ENCODE data around the gene UBALD1.
"Not testable (repeated sequence)": the region's sequence is repeated elsewhere in the genome, so short reads cannot be mapped to it uniquely, and the experiment has no call there.

UBALD1 gene

DNA sequence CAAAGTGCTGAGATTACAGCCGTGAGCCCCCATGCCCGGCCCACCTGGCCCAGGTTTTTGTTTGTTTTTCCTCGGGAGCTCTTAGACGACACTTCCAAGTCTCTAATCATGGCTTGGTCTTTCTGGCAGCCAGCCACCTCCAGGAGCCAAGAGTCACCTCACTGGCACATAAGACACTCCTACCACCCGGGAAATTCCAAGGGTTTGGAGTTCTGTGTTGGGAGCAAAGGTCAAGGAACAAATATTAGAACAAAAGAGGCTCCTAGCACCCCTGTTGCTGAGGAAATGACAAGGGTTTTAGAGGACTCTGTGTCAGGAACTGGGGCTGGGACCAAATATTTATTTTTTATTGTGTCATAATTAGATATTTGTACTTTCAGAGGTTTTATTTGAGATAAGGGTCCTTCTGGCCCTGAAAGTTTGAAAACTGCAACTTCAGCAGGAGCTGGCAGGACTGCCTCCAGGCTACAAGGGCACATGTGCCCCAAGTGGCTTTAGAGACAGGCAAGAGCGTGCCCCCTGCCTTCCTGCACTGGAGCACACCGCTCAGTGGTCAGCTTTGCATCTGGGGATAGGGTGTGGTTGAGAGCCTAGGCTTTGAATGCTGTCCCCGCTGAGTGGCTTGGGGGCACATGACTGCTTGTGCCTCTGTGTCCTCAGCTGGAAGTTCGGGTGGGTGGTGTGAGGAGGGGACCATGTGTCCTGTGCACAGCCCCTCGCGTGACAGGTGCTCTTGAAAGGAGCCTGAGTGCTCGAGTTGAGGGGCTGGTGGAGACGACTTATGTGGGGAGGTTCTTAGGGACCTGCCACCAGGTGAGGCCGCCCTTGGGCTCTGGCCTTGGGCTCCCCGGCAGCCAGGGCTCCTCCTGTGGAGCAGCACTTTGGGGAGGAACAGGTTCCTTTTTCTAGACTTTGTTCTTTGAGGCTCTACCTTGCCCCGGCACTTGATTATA lies 39.6 kb upstream of the UBALD1 start:
- Histone ChIP-seq H3K36me3 (ENCODE audit: insufficient read depth, low read depth, low read length) (peaks cover 60% of the 10 kb centered on the region), H3K27me3 (ENCODE audit: insufficient read depth, low read length) (no peaks in the 10 kb centered on the region), H3K9me3 (ENCODE audit: insufficient read depth, low read depth, low read length) (no peaks in the 10 kb centered on the region), H3K4me1 (ENCODE audit: insufficient read depth, low read length) (no peaks in the 10 kb centered on the region), H3K9ac (ENCODE audit: low read depth, low read length) (no peak overlapping the region), H3K4me3 (ENCODE audit: low read length) (no peak overlapping the region), H3K27ac (ENCODE audit: low read length) (no peak overlapping the region)

DNA sequence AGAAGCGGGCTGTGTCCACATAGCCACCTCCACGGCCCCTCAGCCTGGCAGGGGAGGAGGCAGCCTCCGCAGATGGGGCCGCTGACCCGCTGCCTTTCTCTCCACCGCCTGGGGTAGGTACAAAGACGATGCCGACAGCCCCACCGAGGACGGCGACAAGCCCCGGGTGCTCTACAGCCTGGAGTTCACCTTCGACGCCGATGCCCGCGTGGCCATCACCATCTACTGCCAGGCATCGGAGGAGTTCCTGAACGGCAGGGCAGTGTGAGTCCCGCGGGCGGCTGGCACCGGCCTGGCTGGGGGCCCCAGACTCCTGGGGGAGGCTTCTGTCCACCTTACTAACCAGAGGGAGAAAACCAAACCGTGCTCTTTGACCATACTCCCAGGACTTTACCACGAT lies 37.9 kb upstream of the UBALD1 start:
- Histone ChIP-seq H3K27me3 (ENCODE audit: insufficient read depth, low read length) (no peaks in the 10 kb centered on the region), H3K9me3 (ENCODE audit: insufficient read depth, low read depth, low read length) (no peaks in the 10 kb centered on the region), H3K4me1 (ENCODE audit: insufficient read depth, low read length) (no peaks in the 10 kb centered on the region), H3K27ac (ENCODE audit: low read length) (no peak overlapping the region), H3K9ac (ENCODE audit: low read depth, low read length) (no peak overlapping the region), H3K4me3 (ENCODE audit: low read length) (no peak overlapping the region), H3K36me3 (ENCODE audit: insufficient read depth, low read depth, low read length) (peaks cover 56% of the 10 kb centered on the region)

DNA sequence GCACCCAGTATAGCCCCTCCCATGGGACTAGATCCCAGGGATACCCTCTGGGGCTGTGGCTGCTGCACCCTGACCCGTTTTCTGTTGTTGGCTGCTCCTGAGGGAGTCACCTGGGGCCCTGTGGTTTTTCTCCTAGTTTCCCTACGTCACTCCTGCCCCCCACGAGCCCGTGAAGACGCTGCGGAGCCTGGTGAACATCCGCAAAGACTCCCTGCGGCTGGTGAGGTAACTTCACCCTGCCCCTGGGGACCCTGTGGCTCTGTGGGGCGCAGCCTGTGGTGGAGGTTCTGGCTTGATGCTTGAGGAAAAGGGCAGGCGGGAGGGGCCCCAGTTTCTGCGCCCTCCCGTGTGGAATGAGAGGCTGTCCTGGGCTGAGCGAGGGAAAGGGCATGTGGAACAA lies 37.1 kb upstream of the UBALD1 start:
- H3K4me3 ChIP-seq (ENCODE audit: low read length) = no peak overlapping the region
- peaks cover 51% of the 10 kb centered on the region for H3K36me3 ChIP-seq (ENCODE audit: insufficient read depth, low read depth, low read length)
- H3K4me1 ChIP-seq (ENCODE audit: insufficient read depth, low read length) = no peaks in the 10 kb centered on the region
- no peak overlapping the region for H3K9ac ChIP-seq (ENCODE audit: low read depth, low read length)
- no peak overlapping the region for H3K27ac ChIP-seq (ENCODE audit: low read length)
- H3K27me3 ChIP-seq (ENCODE audit: insufficient read depth, low read length) = no peaks in the 10 kb centered on the region
- H3K9me3 ChIP-seq (ENCODE audit: insufficient read depth, low read depth, low read length) = no peaks in the 10 kb centered on the region

DNA sequence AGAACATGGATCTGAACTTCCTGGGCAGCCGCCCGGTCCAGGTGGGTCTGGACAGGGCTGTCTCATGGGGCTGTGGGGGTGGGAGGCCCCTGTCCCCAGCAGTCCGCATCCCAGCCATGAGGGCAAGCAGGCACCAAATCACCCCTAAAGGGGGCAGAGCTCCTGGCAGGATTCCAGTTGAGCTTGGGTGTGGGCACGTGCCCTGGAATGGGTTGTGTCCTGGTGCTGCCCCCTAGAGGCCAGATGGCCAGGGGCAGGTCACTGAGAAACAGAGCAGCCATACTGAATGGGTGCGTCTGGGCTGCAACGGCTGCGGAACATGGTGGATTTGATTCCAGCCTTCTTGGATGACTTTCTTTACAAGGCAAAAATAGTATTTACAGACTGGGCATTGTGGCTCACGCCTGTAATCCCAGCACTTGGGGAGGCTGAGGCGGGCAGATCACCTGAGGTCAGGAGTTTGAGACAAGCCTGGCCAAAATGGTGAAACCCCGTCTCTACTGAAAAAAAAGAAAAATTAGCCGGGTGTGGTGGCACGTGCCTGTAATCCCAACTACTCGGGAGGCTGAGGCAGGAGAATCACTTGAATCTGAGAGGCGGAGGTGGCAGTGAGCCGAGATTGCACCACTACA lies 35.9 kb upstream of the UBALD1 start:
- H3K4me1 ChIP-seq (ENCODE audit: insufficient read depth, low read length); H3K27ac ChIP-seq (ENCODE audit: low read length); H3K9ac ChIP-seq (ENCODE audit: low read depth, low read length); H3K27me3 ChIP-seq (ENCODE audit: insufficient read depth, low read length); H3K4me3 ChIP-seq (ENCODE audit: low read length); H3K9me3 ChIP-seq (ENCODE audit: insufficient read depth, low read depth, low read length): not testable (repeated sequence)
- H3K36me3 ChIP-seq (ENCODE audit: insufficient read depth, low read depth, low read length) = peaks cover 43% of the 10 kb centered on the region

DNA sequence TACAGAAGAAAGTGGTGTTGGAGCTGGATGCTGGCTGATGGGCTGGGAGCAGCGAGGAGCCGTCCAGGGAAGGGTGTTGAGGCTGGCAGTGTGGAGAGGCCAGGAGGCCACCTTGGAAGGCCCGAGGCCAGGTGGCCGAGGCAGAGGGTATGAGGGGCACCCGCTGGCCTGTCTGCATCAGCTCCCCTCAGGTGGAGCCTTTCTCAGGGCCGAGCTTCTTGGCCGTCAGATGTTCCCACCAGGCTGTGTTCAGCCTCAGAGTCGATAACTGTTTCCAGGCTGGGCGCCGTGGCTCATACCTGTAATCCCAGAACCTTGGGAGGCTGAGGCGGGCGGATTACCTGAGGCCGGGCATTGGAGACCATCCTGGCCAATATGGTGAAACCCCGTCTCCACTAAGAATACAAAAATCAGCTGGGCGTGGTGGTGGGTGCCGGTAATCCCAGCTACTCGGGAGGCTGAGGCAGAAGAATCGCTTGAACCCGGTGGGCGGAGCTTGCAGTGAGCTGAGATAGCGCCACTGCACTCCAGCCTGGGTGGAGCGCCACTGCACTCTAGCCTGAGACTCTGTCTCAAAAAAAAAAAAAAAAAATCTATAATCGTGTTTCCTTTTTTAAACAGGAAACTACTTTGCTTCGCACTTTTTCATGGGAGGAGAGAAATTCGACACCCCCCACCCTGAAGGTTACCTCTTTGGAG lies 35.2 kb upstream of the UBALD1 start:
- Histone ChIP-seq H3K4me1 (ENCODE audit: insufficient read depth, low read length) (no peaks in the 10 kb centered on the region), H3K27ac (ENCODE audit: low read length) (no peak overlapping the region), H3K36me3 (ENCODE audit: insufficient read depth, low read depth, low read length) (peaks cover 37% of the 10 kb centered on the region), H3K9ac (ENCODE audit: low read depth, low read length) (no peak overlapping the region), H3K9me3 (ENCODE audit: insufficient read depth, low read depth, low read length) (no peaks in the 10 kb centered on the region), H3K4me3 (ENCODE audit: low read length) (no peak overlapping the region), H3K27me3 (ENCODE audit: insufficient read depth, low read length) (no peaks in the 10 kb centered on the region)

DNA sequence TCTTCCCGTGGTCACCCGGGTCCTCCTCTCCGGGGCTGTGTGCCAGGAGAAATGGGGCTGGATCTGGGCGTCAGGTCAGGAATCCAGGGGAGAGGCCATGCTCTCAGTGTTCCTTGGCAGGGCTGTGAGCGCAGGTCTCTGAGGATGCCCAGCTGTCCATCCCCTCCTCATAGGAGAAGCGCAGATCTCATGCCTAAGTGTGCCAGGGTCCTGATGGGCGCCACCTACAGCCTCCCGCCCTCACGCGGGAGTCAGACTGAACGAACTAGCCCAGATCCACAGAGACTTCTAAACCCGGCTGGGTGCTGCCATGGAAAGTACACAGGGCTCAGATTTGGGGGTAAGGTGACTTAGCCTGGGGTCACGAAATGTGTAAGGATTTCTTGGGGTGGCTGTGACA lies 34.2 kb upstream of the UBALD1 start:
- Histone ChIP-seq H3K9ac (ENCODE audit: low read depth, low read length) (no peak overlapping the region), H3K4me1 (ENCODE audit: insufficient read depth, low read length) (no peaks in the 10 kb centered on the region), H3K27me3 (ENCODE audit: insufficient read depth, low read length) (no peaks in the 10 kb centered on the region), H3K36me3 (ENCODE audit: insufficient read depth, low read depth, low read length) (peaks cover 27% of the 10 kb centered on the region), H3K9me3 (ENCODE audit: insufficient read depth, low read depth, low read length) (no peaks in the 10 kb centered on the region), H3K27ac (ENCODE audit: low read length) (no peak overlapping the region), H3K4me3 (ENCODE audit: low read length) (no peak overlapping the region)

DNA sequence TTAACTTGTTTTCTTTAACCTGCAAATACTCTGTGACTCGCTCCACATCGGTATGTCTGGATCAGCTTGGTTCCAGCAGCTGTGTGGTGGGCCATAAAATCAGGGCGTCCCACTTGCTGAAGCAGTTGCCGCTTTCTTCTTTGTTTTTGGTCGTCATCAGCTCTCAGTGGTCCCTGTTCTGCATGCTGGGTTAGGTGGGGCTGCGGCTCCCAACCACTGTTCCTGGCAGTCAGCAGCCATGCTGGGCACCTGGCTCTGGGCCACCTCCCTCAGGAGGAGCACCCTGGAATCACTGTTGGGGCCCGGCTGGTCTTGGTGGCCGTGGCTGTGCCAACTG lies 32.9 kb upstream of the UBALD1 start:
- Histone ChIP-seq H3K4me1 (ENCODE audit: insufficient read depth, low read length) (no peaks in the 10 kb centered on the region), H3K9me3 (ENCODE audit: insufficient read depth, low read depth, low read length) (no peaks in the 10 kb centered on the region), H3K4me3 (ENCODE audit: low read length) (no peak overlapping the region), H3K27me3 (ENCODE audit: insufficient read depth, low read length) (no peaks in the 10 kb centered on the region), H3K36me3 (ENCODE audit: insufficient read depth, low read depth, low read length) (peaks cover 20% of the 10 kb centered on the region; the same call in 1 of the 2 replicates), H3K27ac (ENCODE audit: low read length) (no peak overlapping the region), H3K9ac (ENCODE audit: low read depth, low read length) (no peak overlapping the region)

DNA sequence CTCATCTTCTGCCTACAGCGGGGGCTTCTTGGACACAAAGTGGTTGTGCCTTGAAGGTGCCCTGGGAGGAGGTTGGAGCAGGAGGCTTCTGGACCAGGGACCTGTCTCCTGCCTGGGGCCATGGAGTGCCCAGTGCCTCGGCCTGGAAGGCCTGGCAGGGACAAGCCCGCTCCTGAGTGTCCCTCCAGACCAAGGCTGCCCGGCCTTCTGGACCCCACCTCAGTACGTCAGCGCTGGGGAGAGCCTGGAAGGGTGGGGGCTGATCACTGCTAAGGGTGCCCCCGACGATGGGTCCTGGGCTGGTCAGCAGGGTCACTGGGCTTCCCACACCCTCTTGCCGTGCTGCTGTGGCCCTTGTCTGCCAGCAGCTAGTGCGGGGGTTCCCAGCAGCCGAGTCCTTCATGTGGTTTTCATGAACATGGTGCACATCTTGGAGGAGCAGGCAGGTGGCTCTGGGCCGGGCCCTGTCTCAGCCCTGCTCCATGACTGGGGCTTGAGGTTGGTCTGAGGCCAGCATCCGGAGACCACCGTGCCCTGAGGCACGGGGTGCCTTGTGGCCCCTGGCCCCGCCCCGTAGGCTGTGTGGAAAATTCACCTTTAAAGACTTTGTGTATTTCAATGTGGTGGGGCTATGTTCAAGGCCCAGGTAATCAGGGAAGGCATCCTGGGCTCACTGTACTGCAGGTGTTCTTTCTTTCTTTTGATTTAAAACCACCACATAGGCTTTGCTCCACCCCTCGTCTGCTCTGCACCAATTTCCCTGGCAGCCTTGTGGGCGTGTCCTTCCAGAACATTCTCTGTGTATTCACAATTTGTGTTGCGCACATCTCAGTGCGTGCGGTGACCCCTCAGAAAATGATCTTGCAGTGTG lies 32.3 kb upstream of the UBALD1 start:
- Histone ChIP-seq H3K4me3 (ENCODE audit: low read length) (no peak overlapping the region), H3K9ac (ENCODE audit: low read depth, low read length) (no peak overlapping the region), H3K9me3 (ENCODE audit: insufficient read depth, low read depth, low read length) (no peaks in the 10 kb centered on the region), H3K27me3 (ENCODE audit: insufficient read depth, low read length) (no peaks in the 10 kb centered on the region), H3K4me1 (ENCODE audit: insufficient read depth, low read length) (no peaks in the 10 kb centered on the region), H3K27ac (ENCODE audit: low read length) (no peak overlapping the region), H3K36me3 (ENCODE audit: insufficient read depth, low read depth, low read length) (peaks cover 14% of the 10 kb centered on the region; the same call in 1 of the 2 replicates)

DNA sequence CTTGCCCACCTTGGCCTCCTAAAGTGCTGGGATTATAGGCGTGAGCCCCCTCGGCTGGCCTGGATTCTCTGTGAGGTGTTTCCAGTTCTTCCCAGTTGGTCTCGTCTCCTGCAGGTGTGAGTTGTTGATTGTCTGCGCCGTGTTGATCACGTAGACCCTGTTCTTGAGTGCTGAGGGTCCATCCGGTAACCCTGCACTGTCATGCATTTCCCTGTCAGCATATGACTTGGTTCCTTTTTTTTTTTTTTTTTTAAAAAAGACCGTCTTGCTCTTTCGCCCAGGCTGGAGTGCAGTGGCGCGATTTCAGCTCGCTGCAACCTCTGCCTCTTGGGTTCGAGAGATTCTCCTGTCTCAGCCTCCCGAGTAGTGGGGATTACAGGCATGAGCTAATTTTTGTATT lies 27.2 kb upstream of the UBALD1 start:
- no peaks in the 10 kb centered on the region for H3K9me3 ChIP-seq (ENCODE audit: insufficient read depth, low read depth, low read length)
- no peak overlapping the region for H3K9ac ChIP-seq (ENCODE audit: low read depth, low read length)
- H3K4me1 ChIP-seq (ENCODE audit: insufficient read depth, low read length) = no peaks in the 10 kb centered on the region
- H3K4me3 ChIP-seq (ENCODE audit: low read length) = no peak overlapping the region
- no peaks in the 10 kb centered on the region for H3K27me3 ChIP-seq (ENCODE audit: insufficient read depth, low read length)
- no peak overlapping the region for H3K27ac ChIP-seq (ENCODE audit: low read length)
- no peaks in the 10 kb centered on the region for H3K36me3 ChIP-seq (ENCODE audit: insufficient read depth, low read depth, low read length)

DNA sequence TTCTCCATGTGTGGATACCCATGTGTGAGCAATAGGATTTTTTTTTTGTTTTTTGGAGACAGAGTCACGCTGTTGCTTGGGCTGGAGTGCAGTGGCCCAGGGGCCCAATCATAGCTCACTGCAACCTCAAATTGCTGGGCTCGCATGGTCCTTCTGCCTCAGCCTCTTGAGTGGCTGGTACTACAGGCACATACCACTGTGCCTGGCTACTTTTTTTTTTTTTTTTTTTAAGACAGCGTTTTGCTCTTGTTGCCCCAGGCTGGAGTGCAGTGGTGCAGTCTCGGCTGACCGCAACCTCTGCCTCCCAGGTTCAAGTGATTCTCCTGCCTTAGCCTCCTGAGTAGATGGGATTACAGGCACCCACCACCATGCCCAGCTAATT lies 26.6 kb upstream of the UBALD1 start:
- H3K4me3 ChIP-seq (ENCODE audit: low read length) = no peak overlapping the region
- no peak overlapping the region for H3K27ac ChIP-seq (ENCODE audit: low read length)
- H3K9me3 ChIP-seq (ENCODE audit: insufficient read depth, low read depth, low read length) = no peaks in the 10 kb centered on the region
- no peaks in the 10 kb centered on the region for H3K36me3 ChIP-seq (ENCODE audit: insufficient read depth, low read depth, low read length)
- no peak overlapping the region for H3K9ac ChIP-seq (ENCODE audit: low read depth, low read length)
- no peaks in the 10 kb centered on the region for H3K4me1 ChIP-seq (ENCODE audit: insufficient read depth, low read length)
- H3K27me3 ChIP-seq (ENCODE audit: insufficient read depth, low read length) = no peaks in the 10 kb centered on the region

DNA sequence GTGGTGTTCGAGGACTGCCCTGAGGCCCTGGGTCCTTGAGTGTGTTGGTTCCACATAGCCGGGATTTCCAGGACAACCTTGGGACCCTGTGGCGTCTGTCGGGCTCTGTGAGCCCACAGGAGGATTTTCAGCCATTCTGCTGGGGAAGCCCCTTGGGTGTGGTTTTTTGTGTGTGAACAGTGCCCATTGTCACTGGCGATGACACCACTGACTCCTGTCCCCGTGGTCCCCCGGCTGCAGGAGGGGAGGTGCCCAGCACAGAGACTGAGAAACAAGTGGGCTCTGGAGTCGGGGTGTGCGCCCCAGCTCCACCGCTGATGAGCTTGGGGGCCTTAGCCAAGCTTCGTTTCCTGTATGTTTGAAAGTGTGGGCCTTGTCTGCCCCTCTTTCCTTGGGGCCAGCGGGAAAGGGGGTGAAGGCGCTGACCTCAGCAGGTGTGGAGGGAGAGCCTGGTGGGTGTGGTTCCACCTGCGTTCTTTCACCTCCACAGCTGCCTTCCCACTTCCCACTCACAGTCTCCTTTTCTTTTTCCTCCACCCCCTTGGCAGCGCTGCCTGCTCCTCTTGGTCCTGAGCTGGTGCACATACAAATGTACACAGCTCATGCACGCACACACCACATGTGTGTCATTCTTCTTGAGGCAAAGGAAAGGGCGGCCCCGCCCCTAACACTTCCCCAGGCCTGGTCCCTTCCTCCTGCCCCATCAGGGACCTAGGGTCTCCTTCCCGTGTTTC lies 26.1 kb upstream of the UBALD1 start:
- no peaks in the 10 kb centered on the region for H3K36me3 ChIP-seq (ENCODE audit: insufficient read depth, low read depth, low read length)

More for the DNA sequence above, 26.1 kb upstream of the UBALD1 start:
- Histone ChIP-seq H3K4me3 (ENCODE audit: low read length) (no peak overlapping the region), H3K27me3 (ENCODE audit: insufficient read depth, low read length) (no peaks in the 10 kb centered on the region), H3K9ac (ENCODE audit: low read depth, low read length) (no peak overlapping the region), H3K27ac (ENCODE audit: low read length) (no peak overlapping the region), H3K4me1 (ENCODE audit: insufficient read depth, low read length) (no peaks in the 10 kb centered on the region), H3K9me3 (ENCODE audit: insufficient read depth, low read depth, low read length) (no peaks in the 10 kb centered on the region)

Measured in iPS-20b (cell line).